Stimulated activated CD4-positive, alpha-beta T cell treated with anti-CD3 and anti-CD28 coated beads, Interleukin-1b, Interleukin-23, amount 100 ng/mL, for 48 hours (primary cell): ENCODE results near the gene RBCK1.

Experiments used
- DNase-seq: peaks from one replicate; pipeline ENCODE4 v3.0.0-alpha.2; 2020

RBCK1 gene

GRCh38 chr20:400454-401275 is 7.4 kb upstream of the RBCK1 start:
- DNase-seq = no peak

- no peak for DNase-seq
Measured at GRCh38 chr20:401682-402495, 6.2 kb upstream of the RBCK1 start.

- no peak for DNase-seq
Measured at GRCh38 chr20:402496-402885, 5.6 kb upstream of the RBCK1 start.

- DNase-seq = no peak
Measured at GRCh38 chr20:402898-403581, 5.1 kb upstream of the RBCK1 start.

- no peak for DNase-seq
Measured at GRCh38 chr20:403582-403957, 4.5 kb upstream of the RBCK1 start.

- DNase-seq = no peak
Measured at GRCh38 chr20:404088-404487, 4.0 kb upstream of the RBCK1 start.

GRCh38 chr20:406200-407132 is 1.6 kb upstream of the RBCK1 start:
- no peak for DNase-seq

GRCh38 chr20:407133-407952 is 756 bp upstream of the RBCK1 start:
- peak; percentile 77 for DNase-seq

GRCh38 chr20:408843-409696 is 971 bp downstream of the RBCK1 start:
- peak; percentile 19 for DNase-seq

- no peak for DNase-seq
Measured at GRCh38 chr20:409697-410559, 1.8 kb downstream of the RBCK1 start.

- DNase-seq = no peak
Measured at GRCh38 chr20:412081-412480, 4.0 kb downstream of the RBCK1 start.

GRCh38 chr20:414161-414560 is 6.1 kb downstream of the RBCK1 start:
- no peak for DNase-seq

GRCh38 chr20:415820-416322 is 7.8 kb downstream of the RBCK1 start:
- no peak for DNase-seq

- DNase-seq = no peak
Measured at GRCh38 chr20:416950-417800, 9.1 kb downstream of the RBCK1 start.

- no peak for DNase-seq
Measured at GRCh38 chr20:417801-418342, 9.8 kb downstream of the RBCK1 start.

- no peak for DNase-seq
Measured at GRCh38 chr20:418858-419365, 10.8 kb downstream of the RBCK1 start.

- no peak for DNase-seq
Measured at GRCh38 chr20:419556-420165, 11.6 kb downstream of the RBCK1 start.
